ENCODE data around the gene SNORC.

DNA sequence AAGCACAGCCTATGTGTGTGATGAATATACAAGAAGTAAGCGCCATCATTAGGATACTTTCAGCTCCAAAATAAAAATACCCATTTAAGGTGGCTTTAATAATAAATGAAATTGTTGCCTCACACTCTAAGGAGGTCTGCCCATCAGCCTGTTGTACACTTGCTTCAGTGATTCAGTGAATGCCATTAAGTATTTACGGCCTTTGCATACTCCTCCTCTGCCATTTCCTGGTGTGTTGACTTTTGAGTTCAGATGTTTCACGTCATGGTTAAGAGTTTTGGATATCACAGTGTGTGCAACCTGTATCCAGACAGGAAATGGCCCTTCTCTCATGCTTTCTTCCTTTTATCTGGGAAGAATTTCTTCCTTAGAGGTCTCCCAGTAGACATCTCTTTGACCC lies 38.6 kb upstream of the SNORC start:
- TF ChIP-seq, protein P1, sequence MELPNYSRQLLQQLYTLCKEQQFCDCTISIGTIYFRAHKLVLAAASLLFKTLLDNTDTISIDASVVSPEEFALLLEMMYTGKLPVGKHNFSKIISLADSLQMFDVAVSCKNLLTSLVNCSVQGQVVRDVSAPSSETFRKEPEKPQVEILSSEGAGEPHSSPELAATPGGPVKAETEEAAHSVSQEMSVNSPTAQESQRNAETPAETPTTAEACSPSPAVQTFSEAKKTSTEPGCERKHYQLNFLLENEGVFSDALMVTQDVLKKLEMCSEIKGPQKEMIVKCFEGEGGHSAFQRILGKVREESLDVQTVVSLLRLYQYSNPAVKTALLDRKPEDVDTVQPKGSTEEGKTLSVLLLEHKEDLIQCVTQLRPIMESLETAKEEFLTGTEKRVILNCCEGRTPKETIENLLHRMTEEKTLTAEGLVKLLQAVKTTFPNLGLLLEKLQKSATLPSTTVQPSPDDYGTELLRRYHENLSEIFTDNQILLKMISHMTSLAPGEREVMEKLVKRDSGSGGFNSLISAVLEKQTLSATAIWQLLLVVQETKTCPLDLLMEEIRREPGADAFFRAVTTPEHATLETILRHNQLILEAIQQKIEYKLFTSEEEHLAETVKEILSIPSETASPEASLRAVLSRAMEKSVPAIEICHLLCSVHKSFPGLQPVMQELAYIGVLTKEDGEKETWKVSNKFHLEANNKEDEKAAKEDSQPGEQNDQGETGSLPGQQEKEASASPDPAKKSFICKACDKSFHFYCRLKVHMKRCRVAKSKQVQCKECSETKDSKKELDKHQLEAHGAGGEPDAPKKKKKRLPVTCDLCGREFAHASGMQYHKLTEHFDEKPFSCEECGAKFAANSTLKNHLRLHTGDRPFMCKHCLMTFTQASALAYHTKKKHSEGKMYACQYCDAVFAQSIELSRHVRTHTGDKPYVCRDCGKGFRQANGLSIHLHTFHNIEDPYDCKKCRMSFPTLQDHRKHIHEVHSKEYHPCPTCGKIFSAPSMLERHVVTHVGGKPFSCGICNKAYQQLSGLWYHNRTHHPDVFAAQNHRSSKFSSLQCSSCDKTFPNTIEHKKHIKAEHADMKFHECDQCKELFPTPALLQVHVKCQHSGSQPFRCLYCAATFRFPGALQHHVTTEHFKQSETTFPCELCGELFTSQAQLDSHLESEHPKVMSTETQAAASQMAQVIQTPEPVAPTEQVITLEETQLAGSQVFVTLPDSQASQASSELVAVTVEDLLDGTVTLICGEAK (IDR thresholded peaks at IDR 0.05; ENCODE audit: borderline replicate concordance) = no peak
- TF ChIP-seq EP300 (IDR thresholded peaks at IDR 0.05; ENCODE audit: borderline replicate concordance in 1 of 2, control insufficient read depth in 1 of 2, low read depth in 2 of 2, low read length in 2 of 2) = no peak
- TF ChIP-seq, protein P2, sequence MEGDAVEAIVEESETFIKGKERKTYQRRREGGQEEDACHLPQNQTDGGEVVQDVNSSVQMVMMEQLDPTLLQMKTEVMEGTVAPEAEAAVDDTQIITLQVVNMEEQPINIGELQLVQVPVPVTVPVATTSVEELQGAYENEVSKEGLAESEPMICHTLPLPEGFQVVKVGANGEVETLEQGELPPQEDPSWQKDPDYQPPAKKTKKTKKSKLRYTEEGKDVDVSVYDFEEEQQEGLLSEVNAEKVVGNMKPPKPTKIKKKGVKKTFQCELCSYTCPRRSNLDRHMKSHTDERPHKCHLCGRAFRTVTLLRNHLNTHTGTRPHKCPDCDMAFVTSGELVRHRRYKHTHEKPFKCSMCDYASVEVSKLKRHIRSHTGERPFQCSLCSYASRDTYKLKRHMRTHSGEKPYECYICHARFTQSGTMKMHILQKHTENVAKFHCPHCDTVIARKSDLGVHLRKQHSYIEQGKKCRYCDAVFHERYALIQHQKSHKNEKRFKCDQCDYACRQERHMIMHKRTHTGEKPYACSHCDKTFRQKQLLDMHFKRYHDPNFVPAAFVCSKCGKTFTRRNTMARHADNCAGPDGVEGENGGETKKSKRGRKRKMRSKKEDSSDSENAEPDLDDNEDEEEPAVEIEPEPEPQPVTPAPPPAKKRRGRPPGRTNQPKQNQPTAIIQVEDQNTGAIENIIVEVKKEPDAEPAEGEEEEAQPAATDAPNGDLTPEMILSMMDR (IDR thresholded peaks at IDR 0.05 in 2 of 3, conservative IDR thresholded peaks at IDR 0.05 in 1 of 3; ENCODE audit: control insufficient read depth in 2 of 3, extremely low read depth in 1 of 3, insufficient read depth in 1 of 3, low read depth in 3 of 3, low read length in 3 of 3) = no peak

Measured in GM12878 (cell line).